NCI-H774 (cell line): ENCODE results near the gene RPL15.
"Not testable (repeated sequence)": the region's sequence is repeated elsewhere in the genome, so short reads cannot be mapped to it uniquely, and the experiment has no call there.

Experiments
- DNase-seq: peaks from one replicate; lab custom pipeline; 2025; lab: John Stamatoyannopoulos, UW

RPL15 gene

DNA sequence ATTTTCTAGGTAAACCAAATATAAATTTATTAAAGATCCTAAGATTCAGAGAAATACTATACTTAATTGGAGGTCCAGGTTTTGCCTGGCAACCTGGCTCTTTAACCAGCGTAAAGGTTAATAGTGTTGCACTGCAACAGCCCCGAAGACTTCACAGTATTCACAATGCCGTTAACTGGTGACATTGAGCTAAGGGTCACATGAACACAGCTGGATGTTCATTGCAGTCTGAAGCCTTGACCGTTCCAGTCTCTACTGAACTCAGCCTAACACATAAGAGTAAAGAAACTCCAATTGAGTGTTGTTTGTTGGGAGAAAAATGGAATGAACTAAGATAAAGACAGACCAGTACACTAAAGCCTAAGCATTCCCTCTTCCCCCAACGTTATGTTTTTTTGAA, 27.0 kb upstream of the RPL15 start:
- DNase-seq = no peak

DNA sequence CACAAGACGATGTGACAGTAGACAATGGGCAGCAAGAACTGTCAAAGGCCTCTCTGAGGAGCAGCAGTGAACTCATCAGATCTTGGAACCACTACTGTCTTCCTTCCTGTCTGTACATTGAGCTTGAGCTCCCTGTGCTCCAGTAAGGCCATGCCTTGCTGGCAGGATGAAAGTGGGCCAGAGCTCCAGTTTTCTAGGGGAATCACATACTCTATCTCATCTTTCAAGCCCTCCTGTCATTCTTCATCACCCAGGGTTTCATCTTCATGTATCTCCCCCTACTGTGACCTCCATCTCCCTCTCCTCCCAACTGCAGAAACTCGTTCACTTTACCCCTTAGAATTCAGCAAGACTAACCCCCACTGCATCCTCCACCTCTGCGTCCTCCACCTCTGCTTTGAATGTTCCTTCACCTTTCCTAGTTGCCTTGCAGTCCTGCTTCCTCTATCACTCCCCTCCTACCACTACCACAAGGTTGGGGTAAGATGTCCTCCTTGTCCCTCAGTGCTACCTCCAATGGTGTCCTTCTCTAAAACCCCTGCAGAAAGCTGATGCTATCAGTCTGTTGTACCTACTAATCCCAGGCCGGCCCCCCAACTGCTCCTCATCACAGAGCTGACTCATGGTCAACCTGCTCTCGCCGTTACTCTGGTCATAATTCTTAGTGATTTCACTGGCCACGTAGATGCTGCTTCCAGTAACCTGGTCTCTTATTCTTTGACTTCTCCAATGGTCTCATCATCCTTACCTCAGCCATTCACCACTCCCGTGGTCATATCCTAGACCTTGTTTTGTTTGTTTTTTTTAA, 22.5 kb upstream of the RPL15 start:
- no peak for DNase-seq

DNA sequence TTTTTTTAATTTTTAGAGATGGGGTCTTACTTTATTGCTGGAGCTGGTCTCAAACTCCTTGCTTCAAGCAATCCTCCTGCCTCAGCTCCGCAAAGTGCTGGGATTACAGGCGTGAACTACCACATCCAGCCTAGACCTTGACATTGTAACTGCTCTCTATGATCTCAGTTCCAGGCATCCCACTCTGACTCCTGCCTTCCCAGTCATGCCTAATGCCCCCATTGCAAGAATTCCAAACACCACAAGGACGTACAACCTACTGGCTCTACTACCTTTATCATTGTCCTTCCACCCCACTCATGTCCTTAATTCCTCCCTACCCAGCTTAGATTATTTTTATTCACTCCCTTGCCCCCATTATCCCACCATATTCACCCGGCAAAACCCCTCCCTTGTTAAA, 21.8 kb upstream of the RPL15 start:
- DNase-seq = no peak

DNA sequence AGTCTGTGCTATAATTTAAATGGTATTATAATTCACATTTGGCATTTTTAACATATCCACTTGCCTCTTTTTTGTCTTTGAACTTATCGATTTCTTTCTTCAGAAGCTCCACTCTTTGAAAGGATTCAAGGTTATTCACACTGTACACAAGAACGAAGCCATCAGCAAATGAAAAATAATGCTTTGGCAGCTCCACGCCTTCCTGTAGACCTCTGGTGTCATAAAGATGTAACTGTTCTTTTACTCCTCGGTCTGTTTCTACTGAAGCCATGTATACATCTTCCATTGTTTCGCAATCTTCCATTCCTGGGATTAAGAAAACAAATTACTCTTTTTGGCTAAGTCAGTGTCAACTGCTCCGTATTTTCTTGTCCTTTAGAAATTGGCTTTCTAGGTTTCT, 16.2 kb upstream of the RPL15 start:
- no peak for DNase-seq

DNA sequence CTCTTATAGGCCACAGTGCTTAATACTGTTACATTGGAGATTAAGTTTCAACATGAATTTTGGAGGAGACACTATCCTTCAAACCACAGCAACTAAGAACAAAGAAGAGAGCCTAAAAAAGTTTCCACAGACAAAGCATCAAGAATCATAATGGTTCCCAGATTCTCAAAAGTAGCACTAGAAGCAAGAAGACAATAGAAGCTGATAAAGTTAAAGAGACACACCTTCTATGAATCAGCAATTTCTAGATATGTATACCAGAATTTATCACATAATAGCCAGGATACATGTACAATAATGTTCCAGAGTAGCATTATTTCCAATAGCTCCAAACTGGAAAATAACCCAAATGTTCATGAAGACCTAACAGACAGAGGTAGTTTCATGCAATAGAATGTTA, 12.4 kb upstream of the RPL15 start:
- DNase-seq = no peak

DNA sequence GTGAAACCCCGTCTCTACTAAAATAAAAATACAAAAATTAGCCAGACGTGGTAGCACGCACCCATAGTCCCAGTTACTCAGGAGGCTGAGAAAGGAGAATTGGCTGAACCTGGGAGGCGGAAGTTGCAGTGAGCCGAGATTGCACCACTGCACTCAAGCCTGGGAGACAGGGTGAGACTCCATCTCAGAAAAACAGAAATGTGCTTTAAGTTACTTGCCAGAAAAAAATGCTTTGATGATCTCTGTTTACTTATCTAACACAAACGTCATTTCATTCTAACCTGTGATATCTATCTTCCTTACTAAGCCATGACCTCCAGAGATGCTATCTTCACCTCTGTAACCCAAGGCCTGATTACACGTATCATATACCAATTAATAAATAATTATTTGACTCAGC, 7.6 kb upstream of the RPL15 start:
- no peak for DNase-seq

GRCh38 chr3:23911397-23911796, 5.5 kb upstream of the RPL15 start:
- no peak for DNase-seq

DNA sequence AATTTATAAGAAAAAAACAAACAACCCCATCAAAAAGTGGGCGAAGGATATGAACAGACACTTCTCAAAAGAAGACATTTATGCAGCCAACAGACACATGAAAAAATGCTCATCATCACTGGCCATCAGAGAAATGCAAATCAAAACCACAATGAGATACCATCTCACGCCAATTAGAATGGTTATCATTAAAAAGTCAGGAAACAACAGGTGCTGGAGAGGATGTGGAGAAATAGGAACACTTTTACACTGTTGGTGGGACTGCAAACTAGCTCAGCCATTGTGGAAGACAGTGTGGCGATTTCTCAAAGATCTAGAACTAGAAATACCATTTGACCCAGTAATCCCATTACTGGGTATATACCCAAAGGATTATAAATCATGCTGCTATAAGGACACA, 4.6 kb upstream of the RPL15 start:
- not testable (repeated sequence) for DNase-seq

- DNase-seq = no peak
Observed at GRCh38 chr3:23913182-23913581, 3.8 kb upstream of the RPL15 start.

DNA sequence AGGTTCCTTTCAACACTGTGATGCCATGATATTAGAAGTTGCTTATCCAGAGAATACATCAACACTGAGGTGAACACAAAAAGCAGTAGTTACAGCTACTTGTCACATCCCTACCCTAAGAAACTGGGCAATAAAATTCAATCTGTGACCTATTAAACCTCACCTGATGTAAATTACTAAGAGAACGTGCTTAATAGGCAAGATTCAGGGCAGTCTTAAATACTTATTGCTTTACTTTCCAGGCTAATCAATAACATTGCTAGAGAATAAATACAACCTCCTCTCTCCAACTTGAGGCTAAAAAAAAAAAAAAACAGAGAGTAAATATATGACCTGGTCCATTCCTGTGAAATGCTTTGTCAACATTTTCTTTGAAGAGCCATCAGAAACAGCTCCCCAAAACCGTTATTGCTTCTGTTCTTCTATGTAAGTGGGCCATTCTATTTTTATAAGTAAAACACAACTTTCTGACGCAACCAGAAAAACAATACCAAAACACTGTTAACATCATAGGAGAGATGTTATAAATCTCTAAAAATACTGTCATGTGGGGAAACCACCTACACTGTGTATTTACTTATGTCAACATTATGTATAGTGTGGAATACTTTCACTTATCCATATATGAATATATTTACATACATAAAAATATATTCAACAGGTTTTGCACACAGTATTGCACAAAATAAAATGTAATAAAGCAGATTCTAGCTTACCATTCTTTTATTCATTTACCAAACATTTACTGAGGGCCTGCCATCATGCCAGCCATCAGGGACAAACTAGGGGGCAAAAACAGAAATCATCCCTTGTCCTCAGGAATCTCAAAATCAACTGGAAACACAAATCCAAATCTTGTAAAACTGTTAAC, 2.8 kb upstream of the RPL15 start:
- no peak for DNase-seq

- DNase-seq = no peak
Observed at GRCh38 chr3:23915537-23916108, 1.3 kb upstream of the RPL15 start.

DNA sequence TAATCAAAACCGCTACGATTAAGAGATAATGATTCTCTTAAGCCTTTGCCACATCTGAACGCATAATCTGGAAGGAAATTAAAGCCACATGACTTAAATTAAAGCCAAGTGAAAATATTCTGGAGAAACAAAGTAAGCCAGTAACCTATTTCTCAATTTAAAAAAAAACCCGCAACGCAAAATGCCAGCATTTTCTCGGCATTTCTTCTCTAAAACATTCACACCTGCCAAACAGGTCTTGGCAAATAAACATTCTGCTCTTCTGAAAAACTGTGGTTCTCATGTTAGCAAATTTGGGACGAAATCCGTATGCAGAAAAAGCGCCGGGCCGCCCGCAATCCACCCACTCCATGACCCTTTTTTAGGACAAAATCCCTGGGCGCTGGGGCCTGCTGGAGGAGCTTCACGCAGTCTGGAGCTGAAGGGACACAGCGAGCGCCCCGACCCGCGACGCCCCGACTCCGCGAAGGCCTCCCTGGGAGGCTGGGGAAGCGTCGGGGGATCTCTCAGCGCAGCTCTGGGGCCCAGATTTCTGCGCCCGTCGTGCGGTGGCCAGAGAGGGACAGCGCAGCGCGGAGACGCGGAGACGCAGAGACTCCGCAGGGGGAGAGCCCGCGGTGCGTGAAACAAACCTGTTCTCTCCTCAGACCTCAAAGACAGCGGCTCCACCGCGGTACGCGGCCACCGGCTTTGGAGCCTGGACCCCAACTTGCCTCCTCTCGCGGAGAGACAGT, 613 bp upstream of the RPL15 start:
- DNase-seq = no peak

DNA sequence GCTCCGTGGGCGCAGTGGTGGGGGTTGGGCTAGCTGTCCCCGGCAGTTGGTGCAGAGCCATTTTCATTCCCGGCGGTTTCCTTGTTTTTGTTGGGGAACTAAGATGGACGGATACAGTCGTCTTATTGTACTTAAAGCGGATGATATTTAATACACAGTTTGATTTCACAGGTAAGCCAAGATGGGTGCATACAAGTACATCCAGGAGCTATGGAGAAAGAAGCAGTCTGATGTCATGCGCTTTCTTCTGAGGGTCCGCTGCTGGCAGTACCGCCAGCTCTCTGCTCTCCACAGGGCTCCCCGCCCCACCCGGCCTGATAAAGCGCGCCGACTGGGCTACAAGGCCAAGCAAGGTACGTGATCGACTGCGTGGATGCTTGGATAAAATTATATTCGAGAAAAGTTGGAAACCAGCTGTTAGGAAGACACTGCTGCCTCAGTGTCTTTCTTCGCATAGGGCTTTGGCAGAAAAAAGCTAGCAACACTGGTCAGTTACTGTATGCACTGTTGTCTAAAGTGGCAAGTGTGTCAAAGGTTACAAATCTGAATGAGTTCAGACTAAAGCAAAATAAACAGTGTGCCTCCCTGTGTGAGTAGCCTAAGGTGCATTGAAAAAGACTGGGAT, 859 bp downstream of the RPL15 start:
- DNase-seq = peak; percentile 18

GRCh38 chr3:23918331-23918730, 1.4 kb downstream of the RPL15 start:
- DNase-seq = not testable (repeated sequence)

GRCh38 chr3:23919628-23920027, 2.7 kb downstream of the RPL15 start:
- DNase-seq = no peak

DNA sequence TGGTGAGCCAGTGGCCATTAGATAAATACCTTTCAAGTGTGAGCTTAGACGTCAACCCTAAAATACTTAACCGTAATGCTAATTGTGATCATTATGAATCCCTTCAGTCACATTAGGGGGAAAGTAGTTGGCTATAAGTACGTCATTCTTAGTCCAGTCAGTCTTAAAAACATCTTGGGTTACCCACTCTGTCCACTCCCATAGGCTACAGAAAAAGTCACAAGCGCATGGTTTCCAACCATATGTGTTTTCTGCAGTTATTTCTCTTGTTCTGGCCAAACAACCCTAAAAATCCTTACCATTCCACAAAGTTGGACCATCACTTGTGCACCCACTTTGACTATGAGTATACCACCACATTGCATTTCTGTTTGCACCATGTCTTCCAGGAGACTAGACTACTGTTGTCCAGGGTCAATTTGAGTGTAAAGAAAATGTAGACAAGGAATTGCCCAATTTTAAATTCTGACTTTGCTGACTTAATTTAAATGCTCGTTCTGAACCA, 3.3 kb downstream of the RPL15 start:
- DNase-seq = no peak

DNA sequence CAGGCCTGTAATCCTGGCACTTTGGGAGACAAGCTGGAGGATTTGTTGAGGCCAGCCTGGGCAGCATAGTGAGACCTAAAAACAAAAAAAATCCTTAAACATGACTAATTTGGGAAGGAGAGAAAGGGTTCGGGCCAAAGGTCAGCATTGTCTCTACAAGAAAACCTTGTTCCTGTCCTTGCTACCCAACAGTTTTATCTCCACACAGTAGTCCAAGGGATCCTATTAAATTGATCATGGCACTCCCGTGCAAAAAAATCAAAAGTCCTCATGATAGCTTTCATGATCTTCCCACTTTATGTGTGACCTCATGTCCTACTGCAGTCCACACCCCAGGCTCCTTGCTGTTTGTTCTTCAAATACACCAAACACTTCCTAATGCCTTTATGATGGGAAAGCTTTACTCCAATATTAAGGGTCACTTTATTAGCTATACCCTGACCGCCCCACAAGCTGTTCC, 4.2 kb downstream of the RPL15 start:
- no peak for DNase-seq

DNA sequence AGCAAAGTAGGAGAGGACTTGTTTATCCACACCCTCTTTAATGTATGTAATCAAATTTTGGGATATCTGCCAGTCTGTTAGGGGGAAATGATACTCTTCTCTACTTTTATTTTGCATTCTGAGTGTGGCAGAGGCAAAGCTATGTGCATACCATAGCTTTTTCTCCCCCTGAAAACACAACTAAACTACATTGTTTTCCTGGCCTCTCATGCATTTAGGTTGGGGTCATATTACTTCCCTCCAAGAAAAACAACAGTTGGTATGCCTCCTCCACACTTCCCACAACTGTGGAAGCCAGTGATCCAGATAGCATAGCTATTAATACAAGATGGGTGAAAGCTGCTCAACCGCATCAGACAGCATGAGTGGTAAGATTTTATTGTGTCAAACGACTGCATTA, 6.9 kb downstream of the RPL15 start:
- no peak for DNase-seq

DNA sequence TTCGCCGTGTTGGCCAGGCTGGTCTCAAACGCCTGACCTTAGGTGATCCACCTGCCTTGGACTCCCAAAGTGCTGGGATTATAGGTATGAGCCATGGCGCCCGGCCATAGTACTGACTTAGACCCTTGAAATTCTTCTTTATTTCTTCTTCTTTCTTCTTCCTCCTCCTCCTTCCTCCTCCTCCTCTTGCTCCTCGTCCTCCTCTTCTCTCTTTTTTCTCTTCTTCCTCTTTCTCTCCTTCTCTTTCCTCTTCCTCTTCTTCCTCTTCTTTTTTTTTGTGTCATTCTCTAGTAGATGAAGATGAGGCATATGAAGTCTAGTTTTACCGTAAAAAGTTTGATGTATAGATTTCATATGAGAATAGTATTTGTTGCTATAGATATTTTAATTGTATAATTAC, 9.3 kb downstream of the RPL15 start:
- DNase-seq = no peak

GRCh38 chr3:23926736-23927135, 9.8 kb downstream of the RPL15 start:
- DNase-seq = no peak

- no peak for DNase-seq
Observed at GRCh38 chr3:23928524-23928923, 11.6 kb downstream of the RPL15 start.

GRCh38 chr3:23931597-23931996, 14.7 kb downstream of the RPL15 start:
- DNase-seq = no peak
